Measurements from ENCODE around the gene DHRS3.

DHRS3 gene

DNA sequence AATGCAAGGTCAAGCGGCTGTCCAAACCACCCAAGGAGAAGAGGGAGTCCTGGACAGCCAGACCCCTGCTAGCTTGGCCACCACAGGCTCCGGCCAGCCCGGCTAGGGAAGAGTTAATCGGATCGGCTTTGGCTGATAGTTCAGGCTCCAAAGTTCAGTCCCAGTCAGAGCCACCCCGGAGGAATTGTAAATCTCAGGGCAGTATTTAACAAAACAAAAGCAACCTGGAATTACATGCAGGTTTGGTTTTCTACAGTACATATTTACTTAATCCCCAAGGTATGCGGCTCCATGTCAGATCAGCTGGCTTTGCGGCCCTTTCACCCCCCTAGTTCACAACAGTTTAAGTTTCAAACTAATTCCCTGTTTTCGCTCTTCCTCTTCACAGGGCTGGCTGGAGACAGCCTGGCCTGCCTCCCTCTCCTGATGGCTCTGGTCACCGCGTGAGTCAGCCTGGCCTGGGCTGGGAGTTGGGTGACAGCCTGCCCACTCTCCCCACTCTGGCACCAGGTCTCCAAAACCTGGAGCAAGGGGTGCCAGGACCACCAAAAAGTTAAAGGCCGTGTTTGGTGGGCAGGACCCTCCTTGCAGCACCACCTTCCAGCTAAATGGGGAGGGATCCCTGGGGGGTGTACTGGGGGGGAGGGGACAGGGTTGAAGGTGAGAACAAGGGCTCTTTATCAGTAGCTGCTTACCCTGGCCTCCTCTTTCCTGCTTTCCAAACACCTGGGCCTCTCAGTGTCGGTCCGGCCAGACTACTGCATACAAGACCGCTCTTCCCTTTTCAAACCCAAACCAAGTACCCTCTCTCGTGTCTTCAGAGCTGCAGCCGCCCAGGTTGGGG is 1.9 kb downstream of the DHRS3 start:
- DNase-seq, result peak; percentile 68

DNA sequence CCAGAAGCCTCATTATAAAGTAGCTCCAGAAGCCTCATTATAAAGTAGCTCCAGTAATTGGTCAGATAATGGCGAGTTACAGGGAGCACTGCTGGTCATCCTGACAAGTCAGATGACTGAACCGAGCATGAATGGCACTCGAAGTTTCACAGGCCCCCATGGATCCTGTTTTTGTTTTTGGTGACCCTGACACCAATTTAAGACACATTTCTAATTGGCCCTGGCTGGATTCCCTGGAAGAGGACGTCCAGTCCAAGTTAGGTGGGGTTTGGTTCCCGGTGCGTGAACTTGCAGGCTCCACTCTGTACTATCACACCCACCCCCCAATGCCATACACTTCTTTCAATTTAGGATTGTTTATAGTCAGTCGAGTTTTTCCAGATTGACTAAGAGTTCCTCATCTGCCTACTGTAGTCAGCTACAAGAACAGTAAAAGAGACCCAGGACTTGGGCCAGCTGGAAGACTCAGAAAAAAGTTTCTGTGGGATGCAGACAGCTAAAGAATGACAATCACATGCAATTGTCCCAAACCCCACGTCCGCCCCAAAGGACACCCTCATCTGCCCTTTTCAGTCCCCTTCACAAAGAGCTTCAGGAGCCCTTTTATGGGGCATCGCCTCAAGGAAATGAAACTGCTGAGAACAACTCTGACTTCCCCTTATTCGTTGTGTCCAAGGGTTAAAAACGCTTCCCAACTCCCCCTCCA is 2.7 kb downstream of the DHRS3 start:
- no peak for DNase-seq

DNA sequence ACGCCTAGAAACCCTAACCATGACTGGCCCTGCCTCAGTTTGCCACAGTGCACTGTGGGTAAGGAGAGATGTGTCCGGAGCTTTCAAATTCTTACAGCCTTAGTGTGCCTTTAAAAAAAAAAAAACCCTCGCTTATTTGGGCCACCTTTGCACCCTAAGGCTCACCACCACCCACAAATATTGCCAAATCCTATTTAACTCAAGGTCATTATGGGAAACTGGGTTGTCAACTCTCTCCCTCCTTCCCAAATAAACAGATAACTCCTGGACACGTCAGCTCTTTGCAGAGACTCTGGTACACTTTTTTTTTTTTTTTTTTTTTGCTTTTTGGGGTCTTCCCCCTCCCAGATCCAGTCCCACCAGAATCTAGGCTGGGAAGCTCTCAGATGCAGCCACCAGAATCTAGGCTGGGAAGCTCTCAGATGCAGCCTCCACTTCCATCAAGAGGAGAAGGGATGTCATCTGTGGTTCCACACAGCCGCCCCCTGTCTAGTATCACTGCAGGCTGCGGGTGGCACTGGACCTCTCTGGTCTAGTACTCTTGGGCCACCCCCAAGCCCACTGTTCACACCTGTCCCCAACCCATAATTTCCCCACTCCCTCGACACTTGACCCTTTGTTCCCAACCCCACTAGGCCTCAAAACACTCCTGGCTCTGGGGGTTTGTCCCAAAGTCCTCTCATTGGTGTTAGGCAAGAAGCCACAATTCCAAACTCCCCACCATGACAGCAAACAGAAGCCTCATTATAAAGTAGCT is 3.4 kb downstream of the DHRS3 start:
- no peak for DNase-seq

DNA sequence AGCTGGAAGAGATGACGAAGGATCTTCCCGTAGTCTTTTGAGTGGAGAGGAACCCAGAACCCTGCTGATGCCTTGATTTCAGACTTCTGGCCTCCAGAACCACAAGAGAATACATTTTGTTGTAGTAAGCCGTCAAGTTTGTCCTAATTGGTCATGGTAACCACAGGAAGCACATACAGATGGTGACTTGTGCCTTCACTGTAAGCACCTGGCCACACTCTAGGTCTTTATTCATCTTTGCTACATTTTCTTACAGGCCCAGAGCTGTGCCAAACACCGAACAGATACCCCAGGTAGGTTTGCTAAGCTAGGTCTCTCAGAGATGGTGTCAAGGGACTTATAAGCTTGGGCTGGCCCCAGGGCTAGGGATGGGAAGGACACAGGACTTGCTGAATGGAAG is 4.8 kb downstream of the DHRS3 start:
- no peak for DNase-seq

DNA sequence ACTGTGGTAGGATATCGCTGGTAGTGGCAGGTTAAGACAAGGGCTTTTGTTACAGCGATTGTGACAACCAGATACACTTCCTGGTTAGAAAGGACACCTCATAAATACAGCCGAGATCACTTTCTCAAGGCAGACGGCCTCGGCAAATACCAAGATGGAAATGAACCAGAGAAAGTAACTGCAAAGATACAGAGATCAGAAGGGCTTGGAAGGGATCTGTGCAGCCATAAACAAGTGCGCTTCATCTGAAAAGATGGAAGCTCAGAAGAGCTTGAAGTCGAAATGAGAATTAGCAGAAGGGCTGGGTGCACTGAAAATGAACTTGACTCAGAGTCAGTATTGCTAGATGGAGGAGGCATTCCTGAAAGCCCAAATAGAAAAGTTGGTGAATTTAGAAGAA is 7.1 kb downstream of the DHRS3 start:
- DNase-seq, result no peak

DNA sequence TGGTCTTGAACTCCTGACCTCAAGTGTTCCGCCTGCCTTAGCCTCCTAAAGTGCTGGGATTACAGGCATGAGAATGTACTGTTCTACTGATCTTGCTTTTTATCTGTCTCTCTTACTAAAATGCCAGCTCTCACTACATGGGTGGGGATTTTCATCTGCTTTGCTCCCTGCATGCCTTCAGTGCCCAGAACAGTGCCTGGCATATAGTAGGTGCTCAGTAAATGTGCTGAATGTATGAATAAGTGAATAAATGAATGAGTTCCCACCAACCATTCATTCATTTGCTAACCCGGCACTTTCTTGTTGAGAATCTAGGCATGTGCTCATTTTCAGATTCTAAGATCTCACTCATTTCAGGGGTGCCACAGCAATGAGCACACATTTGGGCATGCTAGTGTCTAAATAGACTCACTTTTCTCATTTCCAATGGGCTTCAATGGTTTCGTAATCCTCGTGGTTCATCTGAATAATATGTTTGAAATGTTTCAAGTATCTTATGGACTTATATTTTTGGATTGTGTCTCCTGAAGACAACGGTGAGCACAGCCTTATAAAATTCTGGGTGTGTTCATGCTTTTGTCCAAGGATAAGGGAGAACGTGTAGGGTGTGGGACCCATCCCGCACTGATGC is 7.6 kb downstream of the DHRS3 start:
- no peak for DNase-seq

DNA sequence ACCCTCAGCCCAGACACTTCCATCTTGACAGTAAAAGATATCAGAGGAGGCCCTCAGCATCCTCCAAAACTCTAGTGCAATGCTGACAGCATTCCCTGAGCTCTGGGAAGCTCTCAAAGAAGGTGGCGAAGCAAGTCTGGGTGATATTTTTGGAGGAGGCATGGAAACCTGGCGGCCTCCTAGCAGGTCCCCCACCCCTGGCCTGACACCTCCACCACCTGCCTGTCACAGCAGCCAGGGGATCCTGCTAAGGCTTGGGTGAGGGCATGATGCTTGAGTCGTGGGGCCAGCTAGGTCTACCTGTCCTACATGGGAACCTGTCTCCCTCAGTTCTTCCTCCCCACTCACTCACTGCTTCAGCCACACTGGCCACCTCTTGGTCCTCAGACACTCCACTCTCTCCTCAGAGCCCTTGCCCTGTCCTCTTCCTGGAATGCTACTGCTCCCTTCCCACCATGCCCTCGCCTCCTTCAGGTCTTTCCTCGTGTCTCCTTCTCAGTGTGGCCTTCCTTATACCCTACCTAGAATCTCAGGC is 8.5 kb downstream of the DHRS3 start:
- DNase-seq, result no peak

DNA sequence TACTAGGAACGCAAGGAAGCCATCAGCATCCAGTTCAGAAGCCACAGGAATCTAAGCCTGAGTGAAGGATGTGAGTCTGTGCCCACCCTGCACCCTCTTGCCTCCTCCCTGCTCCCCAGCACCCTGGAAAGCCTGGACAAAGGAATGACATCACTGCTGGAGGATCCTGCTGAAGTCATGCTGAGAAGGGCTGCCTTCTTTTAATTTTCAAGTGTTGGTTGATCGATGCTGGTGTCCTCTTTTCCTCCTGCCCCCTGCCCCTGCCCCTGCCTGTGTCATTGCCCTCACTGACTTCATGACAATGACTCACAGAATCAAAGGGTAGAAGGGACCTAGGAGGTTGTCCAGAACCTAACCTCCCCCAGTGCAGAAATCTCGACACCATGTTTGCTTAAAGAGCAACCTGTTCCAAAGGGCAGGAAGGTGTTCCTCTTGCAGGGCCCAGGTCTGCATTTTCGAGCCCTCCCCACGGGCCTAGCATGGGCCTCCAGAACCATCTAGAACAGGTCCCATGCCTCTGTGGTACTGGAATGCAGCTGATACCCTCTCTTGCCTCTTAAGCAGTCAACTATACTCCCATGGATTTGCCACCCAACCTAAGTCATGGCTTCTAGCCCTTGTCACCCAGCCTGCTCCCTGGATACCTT is 9.6 kb downstream of the DHRS3 start:
- DNase-seq, result no peak

DNA sequence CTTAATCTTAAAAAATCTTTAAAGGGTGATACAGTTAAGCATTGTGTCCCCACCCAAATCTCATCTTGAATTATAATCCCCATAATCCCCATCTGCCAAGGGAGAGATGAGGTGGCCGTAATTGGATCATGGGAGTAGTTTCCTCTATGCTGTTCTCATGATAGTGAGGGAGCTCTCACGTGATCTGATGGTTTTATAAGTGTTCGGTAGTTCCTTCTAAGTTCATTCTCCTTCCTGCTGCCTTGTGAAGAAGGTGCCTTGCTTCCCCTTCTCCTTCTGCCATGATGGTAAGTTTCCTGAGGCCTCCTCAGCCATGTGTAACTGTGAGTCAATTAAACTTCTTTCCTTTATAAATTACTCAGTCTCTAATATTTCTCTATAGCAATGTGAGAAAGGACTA is 10.7 kb downstream of the DHRS3 start:
- DNase-seq, result no peak

DNA sequence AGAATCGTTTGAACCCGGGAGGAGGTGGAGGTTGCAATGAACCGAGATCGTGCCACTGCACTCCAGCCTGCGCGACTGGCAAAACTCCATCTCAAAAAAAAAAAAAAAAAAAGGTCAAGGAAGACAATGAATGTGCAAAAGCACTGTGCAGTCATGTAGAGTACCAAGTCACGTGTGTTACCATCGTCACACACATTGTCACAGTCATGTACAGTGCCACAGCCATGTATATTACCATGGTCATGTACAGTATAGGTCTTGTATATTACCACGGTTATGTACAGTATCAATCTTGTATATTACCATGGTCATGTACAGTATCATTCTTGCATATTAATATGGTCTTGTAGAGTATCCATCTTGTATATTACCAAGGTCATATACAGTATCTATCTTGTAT is 13.0 kb downstream of the DHRS3 start:
- DNase-seq, result no peak

DNA sequence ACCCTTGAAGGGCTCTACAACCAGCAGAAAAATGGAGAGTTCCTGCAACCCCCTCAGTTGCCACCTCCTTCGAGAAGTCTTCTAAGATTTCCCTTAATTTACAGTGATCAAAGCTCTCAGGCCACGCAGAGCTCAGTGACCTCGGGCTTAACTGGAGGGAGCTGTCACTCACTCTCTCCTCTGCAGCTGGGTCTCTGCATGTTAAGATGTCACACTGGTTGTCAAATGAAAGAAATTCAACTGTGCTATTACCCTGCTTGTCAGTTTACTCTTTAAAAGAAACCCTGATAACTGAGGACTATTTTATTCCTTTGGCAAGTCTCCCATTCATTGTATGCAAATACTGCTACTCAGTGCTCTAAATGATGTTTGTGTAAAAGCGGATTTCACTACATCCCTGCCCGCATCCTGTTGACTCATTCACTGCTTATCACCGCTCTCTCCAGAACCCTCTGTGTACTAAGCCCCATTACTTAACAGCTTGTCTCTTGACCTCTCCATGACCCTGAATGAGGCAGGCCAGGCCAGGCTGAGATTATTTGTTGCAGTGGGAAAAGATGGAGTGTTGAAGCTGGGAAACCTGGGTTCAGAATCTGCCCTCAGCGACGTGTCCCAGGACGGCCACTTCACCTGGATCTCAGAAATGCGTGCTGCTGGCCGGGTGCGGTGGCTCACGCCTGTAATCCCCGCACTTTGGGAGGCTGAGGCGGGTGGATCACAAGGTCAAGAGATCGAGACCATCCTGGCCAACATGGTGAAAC is 13.7 kb downstream of the DHRS3 start:
- no peak for DNase-seq

DNA sequence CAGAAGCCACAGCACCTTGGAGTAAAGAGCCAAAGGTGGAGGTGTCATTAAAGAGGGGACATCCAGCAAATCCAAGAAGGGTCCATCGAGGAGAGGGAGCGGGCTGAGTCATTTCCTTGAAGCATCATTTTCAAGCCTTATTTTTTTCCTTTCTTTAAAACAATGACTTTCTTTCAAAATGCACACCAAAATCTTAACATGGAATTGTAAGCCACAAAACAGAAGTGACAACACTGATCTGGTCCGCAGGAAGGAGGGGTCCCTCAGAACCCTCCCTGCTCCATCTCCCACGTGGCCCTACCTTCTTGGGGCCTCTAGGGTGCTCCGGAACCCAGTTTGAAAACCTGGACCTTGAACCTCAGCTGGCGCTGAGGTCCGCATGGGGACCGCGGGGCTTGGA is 14.8 kb downstream of the DHRS3 start:
- no peak for DNase-seq

DNA sequence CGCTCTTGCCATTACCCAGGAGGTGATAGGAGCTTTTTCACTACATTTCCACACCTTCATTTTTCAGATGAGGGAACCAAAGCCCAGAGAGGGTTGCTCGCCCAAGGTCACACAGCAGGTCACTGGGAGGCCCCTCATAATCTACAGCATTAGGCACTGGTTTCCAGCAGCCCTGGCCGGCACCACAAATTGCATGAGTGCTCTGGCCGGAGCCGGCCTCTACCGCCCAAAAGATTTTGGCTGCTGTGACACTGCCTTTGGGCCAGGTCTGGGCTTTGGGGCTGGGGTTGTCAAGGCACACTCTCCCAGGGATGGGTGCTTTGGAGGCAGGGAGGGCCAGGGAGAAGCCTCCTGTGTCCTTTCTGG is 15.4 kb downstream of the DHRS3 start:
- no peak for DNase-seq

DNA sequence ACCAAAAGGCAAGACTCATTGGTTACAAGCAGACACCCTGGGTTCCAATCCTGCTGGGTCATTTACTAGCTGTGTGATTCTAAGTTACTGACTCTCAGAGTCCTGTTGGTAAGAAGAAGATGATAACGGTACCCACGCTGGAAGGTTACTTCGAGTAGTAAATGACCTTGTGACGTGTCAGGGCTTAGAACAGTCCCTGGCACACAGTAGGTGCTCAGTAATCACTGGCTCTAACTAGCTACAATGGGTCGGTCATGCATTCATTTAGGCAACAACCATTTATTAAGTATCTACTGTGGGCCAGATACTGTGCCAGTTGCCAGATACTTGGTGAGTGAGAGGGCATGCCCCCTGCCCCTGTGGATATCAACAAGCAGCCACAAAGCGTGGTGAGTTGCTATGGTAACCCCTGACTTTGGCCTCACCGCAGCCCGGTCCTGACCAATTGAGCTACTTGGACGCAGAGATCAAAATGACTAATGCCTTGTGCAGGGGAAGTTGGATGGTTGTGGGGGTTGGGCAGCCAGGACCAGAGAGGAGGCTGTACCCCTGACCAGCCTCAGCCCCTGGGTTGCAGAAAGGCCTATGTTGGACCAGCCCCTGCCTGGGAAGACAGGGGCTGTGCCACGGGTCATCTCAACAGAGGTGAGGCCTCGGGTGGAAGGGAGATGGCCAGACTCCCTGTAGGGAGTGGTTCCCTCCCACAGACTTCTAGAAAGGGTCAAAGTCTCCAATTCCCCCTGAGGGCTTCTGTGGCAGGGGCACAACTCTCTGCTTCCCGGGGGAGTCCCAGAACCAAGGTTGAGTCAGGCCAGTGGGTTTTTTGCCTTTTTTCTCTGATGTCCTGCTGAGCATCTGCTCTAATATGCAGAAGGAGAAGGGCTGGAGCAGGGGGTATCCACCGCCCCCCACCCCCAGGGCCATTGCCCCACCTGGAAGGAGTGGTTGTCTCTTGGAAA is 16.0 kb downstream of the DHRS3 start:
- DNase-seq, result peak; percentile 49

DNA sequence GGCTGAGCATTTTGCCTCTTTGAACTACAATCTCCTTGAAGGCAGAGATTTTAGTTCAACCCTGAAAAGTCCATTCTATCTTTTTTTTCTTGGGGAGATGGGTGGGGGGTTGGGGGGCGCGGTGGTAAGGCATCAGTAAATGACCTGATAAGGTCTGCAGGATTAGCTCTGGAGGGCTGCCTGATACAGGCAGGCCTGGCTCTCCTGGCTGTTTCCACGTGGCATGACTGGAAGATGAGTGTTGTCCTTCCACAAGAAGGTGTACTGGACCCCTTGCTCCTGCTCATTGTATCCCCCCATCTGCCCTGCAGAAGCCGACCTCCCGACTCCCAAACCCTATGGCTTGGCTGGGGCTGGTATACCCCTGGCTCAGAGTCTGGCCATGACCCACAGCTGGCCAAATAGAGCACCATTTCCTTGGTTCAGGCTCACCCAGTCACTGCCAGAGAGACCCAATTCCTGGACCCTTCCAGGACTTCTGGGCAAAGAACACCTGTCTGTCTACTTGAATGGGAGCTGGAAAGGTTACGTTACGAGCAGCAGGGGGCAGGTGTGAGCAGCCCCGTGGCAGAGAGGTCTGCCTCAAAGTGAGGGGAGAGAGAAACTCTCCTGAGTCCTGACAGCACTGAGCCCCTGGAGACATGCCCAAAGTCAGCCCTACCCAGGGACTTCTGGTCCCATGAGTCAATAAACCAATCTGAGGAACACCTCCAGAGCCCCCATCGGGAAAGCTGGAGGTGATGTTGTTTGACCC is 17.0 kb downstream of the DHRS3 start:
- no peak for DNase-seq

DNA sequence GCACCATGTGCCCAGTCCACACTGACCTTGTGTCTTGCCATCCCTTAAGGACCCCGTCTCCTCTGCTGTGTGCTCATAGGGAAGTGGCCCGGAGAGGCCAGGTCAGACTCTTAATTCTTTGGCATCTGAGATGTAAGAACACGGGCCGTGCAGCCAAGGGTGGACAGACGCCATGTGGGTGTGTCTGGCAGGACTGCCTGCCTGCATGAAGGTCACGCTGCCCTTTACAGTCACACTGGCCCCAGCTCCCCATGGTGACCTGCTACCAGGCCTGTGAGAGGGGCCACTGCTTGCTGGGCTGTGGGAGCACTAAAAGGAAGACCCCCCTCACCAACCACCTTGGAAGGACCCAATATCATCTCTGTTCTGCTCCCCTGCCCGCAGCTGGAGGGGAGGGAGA is 17.7 kb downstream of the DHRS3 start:
- no peak for DNase-seq

DNA sequence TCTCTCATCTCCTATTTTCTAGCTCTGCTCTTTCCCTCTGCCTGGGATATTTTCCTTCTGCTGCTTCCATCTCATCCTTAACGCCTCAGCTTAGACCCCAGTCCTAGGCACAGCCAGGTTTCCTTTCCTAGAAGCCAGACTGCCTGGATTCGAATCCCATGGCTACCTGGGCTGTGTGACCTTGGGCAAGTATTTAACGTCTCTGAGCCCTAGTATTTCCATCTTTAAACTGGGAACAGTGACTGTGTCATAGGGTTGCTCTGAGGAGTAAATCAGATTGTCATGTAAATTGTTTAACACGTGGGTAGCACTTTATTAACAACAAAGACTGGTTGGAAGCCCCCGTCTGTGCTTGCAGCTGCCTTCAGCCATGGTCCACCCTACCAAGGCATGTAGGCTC is 18.4 kb downstream of the DHRS3 start:
- no peak for DNase-seq

DNA sequence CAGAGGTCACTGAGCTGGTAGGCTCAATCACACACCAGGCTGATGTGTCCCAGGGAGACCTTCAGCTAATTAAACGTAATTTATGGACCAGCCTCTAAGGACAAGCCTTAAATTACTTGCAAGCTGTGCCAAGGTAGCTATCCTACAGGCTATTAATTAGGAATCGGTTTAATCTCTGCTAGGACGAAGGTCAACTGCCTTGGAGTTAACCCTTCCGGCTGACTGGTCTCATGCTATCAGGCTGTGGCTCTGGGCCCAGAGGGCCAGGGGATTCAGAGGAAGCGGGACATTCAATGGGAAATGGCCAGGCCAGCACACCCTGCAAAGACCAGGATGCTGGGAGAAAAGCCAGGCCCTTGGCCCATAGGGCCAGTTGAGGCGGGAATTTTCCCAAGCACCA is 19.0 kb downstream of the DHRS3 start:
- no peak for DNase-seq

DNA sequence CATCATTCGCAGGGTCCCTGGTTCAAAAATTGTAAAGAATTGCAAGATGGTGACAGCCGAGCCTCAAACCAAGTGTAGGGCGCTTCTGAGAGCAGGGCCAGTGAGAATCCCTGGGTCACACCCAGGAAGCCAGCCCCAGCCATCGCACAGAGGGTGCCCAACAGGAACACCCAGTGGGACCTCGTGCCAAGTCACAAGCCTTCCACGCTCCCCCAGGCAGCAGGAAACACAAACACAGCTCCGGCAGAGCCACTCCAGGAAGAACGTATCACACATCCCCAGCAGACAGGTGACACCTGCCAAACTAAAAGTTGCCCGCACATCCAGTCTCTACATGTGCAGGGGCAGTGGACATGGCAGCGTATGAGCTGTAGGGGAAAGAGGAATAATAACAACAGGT is 20.2 kb downstream of the DHRS3 start:
- no peak for DNase-seq
